H9 (cell line): ENCODE data around the gene PSMG2. TPM values are rescaled to one million over a fixed set of nuclear protein-coding genes. Genes with fewer than 3 reads are reported as not detected.

Experiments used
- DNase-seq: peaks from one replicate; pipeline ENCODE4 v3.0.0-alpha.2; 2017
- H2AFZ ChIP-seq: one replicate; pipeline ENCODE4 v1.6.1; 2013; ENCODE audit warnings: mild to moderate bottlenecking, low read length, control low read depth, moderate library complexity
- H2AK5ac ChIP-seq: 2 replicates; pipeline ENCODE4 v1.6.1; 2013; ENCODE audit warnings: low read length, control low read depth, mixed read lengths; ENCODE audit not compliant: insufficient read length
- H2BK120ac ChIP-seq: one replicate; pipeline ENCODE4 v1.6.1; 2013; ENCODE audit warnings: low read depth, mild to moderate bottlenecking, low read length, control low read depth, inconsistent platforms; ENCODE audit not compliant: poor library complexity, severe bottlenecking
- H2BK12ac ChIP-seq: 2 replicates; pipeline ENCODE4 v1.6.1; 2013; ENCODE audit warnings: low read length, control low read depth, mixed read lengths, low read depth; ENCODE audit not compliant: insufficient read length
- H2BK15ac ChIP-seq: 2 replicates; pipeline ENCODE4 v1.6.1; 2013; ENCODE audit warnings: low read depth, low read length, control low read depth
- H2BK20ac ChIP-seq: one replicate; pipeline ENCODE4 v1.6.1; 2013; ENCODE audit warnings: low read depth, mild to moderate bottlenecking, low read length, control low read depth, inconsistent platforms; ENCODE audit not compliant: poor library complexity, severe bottlenecking
- H2BK5ac ChIP-seq: 2 replicates; pipeline ENCODE4 v1.6.1; 2013; ENCODE audit warnings: low read length, control low read depth, mixed read lengths; ENCODE audit not compliant: insufficient read length
- H3K14ac ChIP-seq: 2 replicates; pipeline ENCODE4 v1.6.1; 2013; ENCODE audit warnings: low read length, control low read depth; ENCODE audit not compliant: insufficient read depth
- H3K18ac ChIP-seq: 2 replicates; pipeline ENCODE4 v1.6.1; 2013; ENCODE audit warnings: low read depth, mild to moderate bottlenecking, mixed read lengths, low read length, control low read depth; ENCODE audit not compliant: insufficient read length
- H3K23ac ChIP-seq: 2 replicates; pipeline ENCODE4 v1.6.1; 2013; ENCODE audit warnings: low read length, control low read depth, mixed read lengths, low read depth; ENCODE audit not compliant: insufficient read length
- H3K23me2 ChIP-seq: 2 replicates; pipeline ENCODE4 v1.6.1; 2013; ENCODE audit warnings: low read depth, mild to moderate bottlenecking, mixed read lengths, low read length, control low read depth; ENCODE audit not compliant: insufficient read length, poor library complexity, severe bottlenecking
- H3K27ac ChIP-seq: 2 replicates; pipeline ENCODE4 v1.5.1; 2013; ENCODE audit warnings: low read length, control low read depth, mixed read lengths, low read depth; ENCODE audit not compliant: insufficient read length
- H3K27me3 ChIP-seq: 2 replicates; pipeline ENCODE4 v1.6.1; 2013; ENCODE audit warnings: low read length, control low read depth, inconsistent platforms; ENCODE audit not compliant: insufficient read depth
- H3K4ac ChIP-seq: 2 replicates; pipeline ENCODE4 v1.6.1; 2013; ENCODE audit warnings: low read depth, mild to moderate bottlenecking, control low read depth, inconsistent platforms, low read length, moderate library complexity
- H3K4me1 ChIP-seq: 2 replicates; pipeline ENCODE4 v1.6.1; 2013; ENCODE audit warnings: low read length, control low read depth, inconsistent platforms; ENCODE audit not compliant: insufficient read depth
- H3K4me2 ChIP-seq: 2 replicates; pipeline ENCODE4 v1.6.1; 2013; ENCODE audit warnings: low read length, control low read depth, mixed read lengths; ENCODE audit not compliant: insufficient read length, insufficient read depth
- H3K56ac ChIP-seq: 2 replicates; pipeline ENCODE4 v1.6.1; 2013; ENCODE audit warnings: low read depth, mild to moderate bottlenecking, mixed read lengths, low read length, control low read depth; ENCODE audit not compliant: insufficient read length
- H3K79me1 ChIP-seq: 2 replicates; pipeline ENCODE4 v1.6.1; 2013; ENCODE audit warnings: low read depth, mild to moderate bottlenecking, moderate library complexity, low read length, control low read depth, inconsistent platforms; ENCODE audit not compliant: insufficient read depth, poor library complexity, severe bottlenecking
- H3K79me2 ChIP-seq: 2 replicates; pipeline ENCODE4 v1.6.1; 2013; ENCODE audit warnings: low read length, control low read depth, inconsistent platforms; ENCODE audit not compliant: insufficient read depth
- H3K9ac ChIP-seq: 2 replicates; pipeline ENCODE4 v1.6.1; 2013; ENCODE audit warnings: low read length, control low read depth, mixed read lengths; ENCODE audit not compliant: insufficient read length; ENCODE audit errors: extremely low read depth
- H3K9me3 ChIP-seq: one replicate; pipeline ENCODE4 v1.6.1; 2013; ENCODE audit warnings: low read depth, low read length, inconsistent platforms; ENCODE audit not compliant: control insufficient read depth
- H3T11ph ChIP-seq: one replicate; pipeline ENCODE4 v1.6.1; 2013; ENCODE audit warnings: mild to moderate bottlenecking, low read length, control low read depth, inconsistent platforms
- H4K20me1 ChIP-seq: one replicate; pipeline ENCODE4 v1.6.1; 2013; ENCODE audit not compliant: control insufficient read depth, insufficient read length, insufficient read depth
- H4K5ac ChIP-seq: 2 replicates; pipeline ENCODE4 v1.6.1; 2013; ENCODE audit warnings: low read depth, mild to moderate bottlenecking, mixed read lengths, low read length, control low read depth; ENCODE audit not compliant: insufficient read length
- H4K8ac ChIP-seq: replicated peaks from 2 replicates; pipeline ENCODE4 v1.6.1; 2013; ENCODE audit warnings: low read length, control low read depth, mixed read lengths, low read depth; ENCODE audit not compliant: insufficient read length
- H4K91ac ChIP-seq: 2 replicates; pipeline ENCODE4 v1.6.1; 2013; ENCODE audit warnings: low read depth, mild to moderate bottlenecking, moderate library complexity, mixed read lengths, low read length, control low read depth; ENCODE audit not compliant: insufficient read length
- H3K27ac Mint-ChIP-seq, 3 experiments: 2 replicates in 2 of 3; 3 replicates in 1 of 3; pipeline ENCODE4 v1.8.0; 2020 to 2021; ENCODE audit warnings: mixed read lengths in 3 of 3, mild to moderate bottlenecking in 1 of 3, moderate library complexity in 1 of 3
- H3K27me3 Mint-ChIP-seq: 2 replicates; pipeline ENCODE4 v1.8.0; 2021; ENCODE audit warnings: low read depth, mild to moderate bottlenecking, moderate library complexity, mixed read lengths
- H3K36me3 Mint-ChIP-seq, 3 experiments: 2 replicates in 2 of 3; 3 replicates in 1 of 3; pipeline ENCODE4 v1.8.0; 2020 to 2021; ENCODE audit warnings: low read depth in 3 of 3, mixed read lengths in 3 of 3; ENCODE audit not compliant: insufficient read depth in 1 of 3
- H3K4me1 Mint-ChIP-seq, 2 experiments: 2 replicates each; pipeline ENCODE4 v1.8.0; 2020; ENCODE audit warnings: mixed read lengths in 2 of 2
- H3K4me3 Mint-ChIP-seq, 2 experiments: 2 replicates in 1 of 2; 3 replicates in 1 of 2; pipeline ENCODE4 v1.8.0; 2020 to 2021; ENCODE audit warnings: mild to moderate bottlenecking in 2 of 2, mixed read lengths in 2 of 2, moderate library complexity in 1 of 2
- H3K9me3 Mint-ChIP-seq, 2 experiments: 2 replicates in 1 of 2; 3 replicates in 1 of 2; pipeline ENCODE4 v1.8.0; 2020; ENCODE audit warnings: mild to moderate bottlenecking in 2 of 2, mixed read lengths in 2 of 2, moderate library complexity in 1 of 2
- WGBS: extraction: QIAGEN DNeasy Blood & Tissue Kit; methylation state at CpG from one replicate; pipeline ENCODE4 v1.1.7; 2013; ENCODE audit warnings: missing lambda C conversion rate, low lambda C conversion rate, mixed read lengths; ENCODE audit not compliant: insufficient read length; ENCODE audit errors: extremely low coverage; 5-methylcytosine and 5-hydroxymethylcytosine counted together
- total RNA-seq: library from RNA; stranded (reverse); gene quantifications from 2 replicates; pipeline ENCODE4 v1.2.1, GENCODE V29; 2021
- TF ChIP-seq, protein P1 (sequence below): fragments of 200-600 bp; sonication (generic); conservative IDR thresholded peaks from 3 replicates; pipeline ENCODE4 v1.8.0; 2021; ENCODE audit warnings: antibody characterized with exemption, mild to moderate bottlenecking

Gene PSMG2
- total RNA-seq, 1 experiment from 2014 or later = 72.2 TPM

DNA sequence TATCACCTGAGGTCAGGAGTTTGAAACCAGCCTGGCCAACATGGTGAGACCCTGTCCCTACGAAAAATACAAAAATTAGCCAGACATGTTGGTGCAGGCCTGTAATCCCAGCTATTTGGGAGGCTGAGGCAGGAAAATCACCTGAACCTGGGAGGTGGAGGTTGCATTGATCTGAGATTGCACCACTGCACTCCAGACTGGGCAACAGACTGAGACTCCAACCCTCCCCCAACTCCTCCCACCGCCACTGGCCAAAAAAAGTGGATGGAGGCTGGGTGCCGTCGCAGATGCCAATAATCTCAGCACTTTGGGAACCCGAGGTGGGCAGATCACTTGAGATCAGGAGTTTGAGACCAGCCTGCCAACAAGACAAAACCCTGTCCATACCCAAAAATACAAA, 34.8 kb upstream of the PSMG2 start:
- H2BK5ac ChIP-seq = no peak overlapping the region
- H3K23me2 ChIP-seq = no peaks in the 10 kb centered on the region
- no peak overlapping the region for H3K4me2 ChIP-seq
- no peak overlapping the region for H2BK120ac ChIP-seq
- H2BK12ac ChIP-seq = no peak overlapping the region
- DNase-seq = no peak
- no peaks in the 10 kb centered on the region for H3K4me1 ChIP-seq
- no peak overlapping the region for H3K4ac ChIP-seq
- WGBS = no CpG with 5 or more reads among the region's 5 CpGs
- no peak overlapping the region for H3K4me3 Mint-ChIP-seq
- H3K9ac ChIP-seq = no peak overlapping the region
- no peak overlapping the region for H2AFZ ChIP-seq
- H3K4me1 Mint-ChIP-seq = no peaks in the 10 kb centered on the region
- H3T11ph ChIP-seq = no peak overlapping the region
- no peaks in the 10 kb centered on the region for H3K9me3 Mint-ChIP-seq
- no peak overlapping the region for H3K23ac ChIP-seq
- peaks cover 2 to 20% (median 8%) of the 10 kb centered on the region in 3 experiments; a peak in 5 of 7 replicates for H3K36me3 Mint-ChIP-seq
- no peak overlapping the region for H2BK15ac ChIP-seq
- no peaks in the 10 kb centered on the region for H3K9me3 ChIP-seq
- H3K18ac ChIP-seq = no peak overlapping the region
- no peak overlapping the region for H2BK20ac ChIP-seq
- H4K8ac ChIP-seq = no peak overlapping the region
- H4K5ac ChIP-seq = no peak overlapping the region
- H3K79me1 ChIP-seq = no peaks in the 10 kb centered on the region
- no peaks in the 10 kb centered on the region for H3K27me3 Mint-ChIP-seq
- no peak overlapping the region for H3K27ac Mint-ChIP-seq
- no peak overlapping the region for H3K27ac ChIP-seq
- H3K56ac ChIP-seq = no peak overlapping the region
- no peak overlapping the region for H3K14ac ChIP-seq
- no peak overlapping the region for H2AK5ac ChIP-seq
- no peak overlapping the region for H4K91ac ChIP-seq
- no peaks in the 10 kb centered on the region for H3K79me2 ChIP-seq
- TF ChIP-seq, protein P1, sequence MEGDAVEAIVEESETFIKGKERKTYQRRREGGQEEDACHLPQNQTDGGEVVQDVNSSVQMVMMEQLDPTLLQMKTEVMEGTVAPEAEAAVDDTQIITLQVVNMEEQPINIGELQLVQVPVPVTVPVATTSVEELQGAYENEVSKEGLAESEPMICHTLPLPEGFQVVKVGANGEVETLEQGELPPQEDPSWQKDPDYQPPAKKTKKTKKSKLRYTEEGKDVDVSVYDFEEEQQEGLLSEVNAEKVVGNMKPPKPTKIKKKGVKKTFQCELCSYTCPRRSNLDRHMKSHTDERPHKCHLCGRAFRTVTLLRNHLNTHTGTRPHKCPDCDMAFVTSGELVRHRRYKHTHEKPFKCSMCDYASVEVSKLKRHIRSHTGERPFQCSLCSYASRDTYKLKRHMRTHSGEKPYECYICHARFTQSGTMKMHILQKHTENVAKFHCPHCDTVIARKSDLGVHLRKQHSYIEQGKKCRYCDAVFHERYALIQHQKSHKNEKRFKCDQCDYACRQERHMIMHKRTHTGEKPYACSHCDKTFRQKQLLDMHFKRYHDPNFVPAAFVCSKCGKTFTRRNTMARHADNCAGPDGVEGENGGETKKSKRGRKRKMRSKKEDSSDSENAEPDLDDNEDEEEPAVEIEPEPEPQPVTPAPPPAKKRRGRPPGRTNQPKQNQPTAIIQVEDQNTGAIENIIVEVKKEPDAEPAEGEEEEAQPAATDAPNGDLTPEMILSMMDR = no peak
- H3K27me3 ChIP-seq = no peaks in the 10 kb centered on the region
- H4K20me1 ChIP-seq = no peaks in the 10 kb centered on the region
